ENCODE measurements around the gene CHADL.

The CHADL gene

DNA sequence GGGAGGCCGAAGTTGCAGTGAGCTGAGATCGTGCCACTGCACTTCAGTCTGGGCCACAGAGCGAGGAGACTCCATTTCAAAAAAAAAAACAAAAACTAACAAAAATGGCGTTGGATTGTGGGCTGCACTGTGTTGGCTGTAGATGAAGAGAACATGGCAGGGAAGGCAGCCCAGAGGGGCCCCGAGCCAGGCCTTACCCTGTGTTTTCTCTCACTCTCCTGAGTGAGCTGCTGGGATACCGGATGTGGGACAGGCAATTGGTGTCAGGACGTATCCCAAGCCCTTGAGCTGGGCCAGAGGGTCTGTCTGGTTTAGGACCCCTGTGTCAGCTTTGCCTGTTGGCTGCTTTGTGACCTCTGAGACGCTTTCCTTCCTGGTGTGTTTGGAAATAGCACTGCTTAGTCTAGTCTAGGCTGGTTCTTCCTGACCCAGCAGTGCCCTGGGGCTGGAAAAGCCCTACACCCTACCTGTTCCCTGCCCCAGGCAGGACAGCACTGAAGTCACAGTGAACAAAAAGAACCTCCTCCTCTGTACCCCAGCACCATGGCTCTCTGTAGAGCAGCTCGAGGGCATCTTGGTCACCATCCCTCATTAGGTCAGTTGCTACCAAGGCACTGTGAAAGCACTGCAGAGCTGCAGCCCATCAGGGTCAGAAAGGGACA lies 17.8 kb downstream of the CHADL start:
- Histone ChIP-seq H2BK12ac (ENCODE audit: low read length) (no peak overlapping the region), H2BK5ac (ENCODE audit: low read depth, low read length, poor library complexity) (peak overlapping the region; percentile 3), H4K12ac (ENCODE audit: low read depth, low read length) (no peak overlapping the region), H3K9ac (ENCODE audit: low read length) (no peak overlapping the region), H3K27ac (ENCODE audit: low read depth, low read length) (peak overlapping the region; percentile 54), H3K4me2 (ENCODE audit: low read length) (no peak overlapping the region), H2BK120ac (ENCODE audit: insufficient read depth, low read length, poor library complexity) (peak overlapping the region; percentile 2), H3K27me3 (ENCODE audit: insufficient read depth, low read length) (no peaks in the 10 kb centered on the region), H3K79me2 (ENCODE audit: control insufficient read depth, insufficient read depth, low read length, poor library complexity) (no peaks in the 10 kb centered on the region), H3K4me3 (ENCODE audit: low read depth, low read length) (no peak overlapping the region), H3K36me3 (ENCODE audit: control insufficient read depth in 1 of 2, insufficient read depth in 2 of 2, low read length in 2 of 2) (peaks cover 56 to 62% of the 10 kb centered on the region in 2 experiments), H3K14ac (ENCODE audit: low read length) (peak overlapping the region; percentile 6), H3K9me3 (ENCODE audit: insufficient read depth, low read depth, low read length) (peaks cover 6% of the 10 kb centered on the region), H4K8ac (ENCODE audit: low read depth, low read length) (peak overlapping the region; percentile 7), H3K4me1 (ENCODE audit: control insufficient read depth in 1 of 2, insufficient read depth in 2 of 2, low read length in 2 of 2) (peaks cover 13 to 15% of the 10 kb centered on the region in 2 experiments), H3K18ac (ENCODE audit: low read length) (no peak overlapping the region), H3K79me1 (ENCODE audit: low read length) (peaks cover 6% of the 10 kb centered on the region), H3K23ac (ENCODE audit: low read length) (no peak overlapping the region), H2AK5ac (ENCODE audit: low read length) (no peak overlapping the region), H4K91ac (ENCODE audit: low read depth, low read length) (peak overlapping the region; percentile 46), H3K4ac (ENCODE audit: low read depth, low read length) (no peak overlapping the region), H2AFZ (ENCODE audit: insufficient read depth, low read length, poor library complexity) (no peak overlapping the region)
- WGBS (ENCODE audit: extremely low coverage, insufficient coverage, insufficient read length): no CpG with 5 or more reads among the region's 9 CpGs
- peak; percentile 94 to 95 for DNase-seq

DNA sequence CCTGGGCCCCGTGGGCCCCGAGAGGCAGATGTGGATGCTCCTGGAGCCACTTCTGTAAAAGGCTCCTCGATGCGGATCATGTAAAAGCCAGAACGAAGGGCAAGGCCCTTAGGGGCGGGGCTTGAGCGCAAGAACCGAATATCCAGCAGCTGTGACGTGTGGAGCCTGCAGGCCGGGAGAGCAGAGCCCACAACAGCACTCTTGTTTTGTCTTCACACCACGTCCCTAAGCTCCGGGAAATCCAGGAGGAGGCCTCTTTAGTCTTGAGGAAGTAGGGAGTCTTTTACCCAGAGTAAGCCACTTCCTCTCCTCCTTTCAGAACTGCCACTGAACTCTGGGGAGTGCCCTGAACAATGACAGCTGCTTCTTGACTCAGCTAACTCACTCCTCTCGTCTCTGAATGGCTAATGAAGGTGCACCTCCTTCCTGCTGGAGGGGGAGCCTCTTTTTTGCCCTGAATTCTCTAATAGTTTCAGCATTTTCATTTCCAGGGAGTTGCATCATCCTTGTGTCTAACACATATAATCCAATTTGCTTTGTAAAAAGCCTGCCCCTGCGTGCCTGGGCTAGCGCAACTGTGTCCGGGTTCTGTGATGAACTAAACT lies 23.1 kb downstream of the CHADL start:
- peaks cover 25 to 44% of the 10 kb centered on the region in 2 experiments for H3K36me3 ChIP-seq (ENCODE audit: control insufficient read depth in 1 of 2, insufficient read depth in 2 of 2, low read length in 2 of 2)
- no peak overlapping the region for H2AK5ac ChIP-seq (ENCODE audit: low read length)
- H3K23ac ChIP-seq (ENCODE audit: low read length): no peak overlapping the region
- H3K4ac ChIP-seq (ENCODE audit: low read depth, low read length): no peak overlapping the region
- no peak overlapping the region for H3K27ac ChIP-seq (ENCODE audit: low read depth, low read length)
- no peak overlapping the region for H4K8ac ChIP-seq (ENCODE audit: low read depth, low read length)
- DNase-seq: peak in 1 of 2 donors; percentile 57
- WGBS (ENCODE audit: extremely low coverage, insufficient coverage, insufficient read length): no CpG with 5 or more reads among the region's 16 CpGs
- H3K14ac ChIP-seq (ENCODE audit: low read length): no peak overlapping the region
- H2AFZ ChIP-seq (ENCODE audit: insufficient read depth, low read length, poor library complexity): no peak overlapping the region
- H2BK120ac ChIP-seq (ENCODE audit: insufficient read depth, low read length, poor library complexity): no peak overlapping the region
- no peaks in the 10 kb centered on the region for H3K79me1 ChIP-seq (ENCODE audit: low read length)
- H2BK5ac ChIP-seq (ENCODE audit: low read depth, low read length, poor library complexity): no peak overlapping the region
- peaks cover 3 to 6% of the 10 kb centered on the region in 2 experiments for H3K4me1 ChIP-seq (ENCODE audit: control insufficient read depth in 1 of 2, insufficient read depth in 2 of 2, low read length in 2 of 2)
- H3K4me2 ChIP-seq (ENCODE audit: low read length): no peak overlapping the region
- H3K9ac ChIP-seq (ENCODE audit: low read length): no peak overlapping the region
- no peak overlapping the region for H3K18ac ChIP-seq (ENCODE audit: low read length)
- H4K91ac ChIP-seq (ENCODE audit: low read depth, low read length): no peak overlapping the region
- peaks cover 2% of the 10 kb centered on the region for H3K9me3 ChIP-seq (ENCODE audit: insufficient read depth, low read depth, low read length)
- no peaks in the 10 kb centered on the region for H3K27me3 ChIP-seq (ENCODE audit: insufficient read depth, low read length)
- H3K79me2 ChIP-seq (ENCODE audit: control insufficient read depth, insufficient read depth, low read length, poor library complexity): no peaks in the 10 kb centered on the region
- H3K4me3 ChIP-seq (ENCODE audit: low read depth, low read length): no peak overlapping the region
- H4K12ac ChIP-seq (ENCODE audit: low read depth, low read length): no peak overlapping the region
- H2BK12ac ChIP-seq (ENCODE audit: low read length): no peak overlapping the region

DNA sequence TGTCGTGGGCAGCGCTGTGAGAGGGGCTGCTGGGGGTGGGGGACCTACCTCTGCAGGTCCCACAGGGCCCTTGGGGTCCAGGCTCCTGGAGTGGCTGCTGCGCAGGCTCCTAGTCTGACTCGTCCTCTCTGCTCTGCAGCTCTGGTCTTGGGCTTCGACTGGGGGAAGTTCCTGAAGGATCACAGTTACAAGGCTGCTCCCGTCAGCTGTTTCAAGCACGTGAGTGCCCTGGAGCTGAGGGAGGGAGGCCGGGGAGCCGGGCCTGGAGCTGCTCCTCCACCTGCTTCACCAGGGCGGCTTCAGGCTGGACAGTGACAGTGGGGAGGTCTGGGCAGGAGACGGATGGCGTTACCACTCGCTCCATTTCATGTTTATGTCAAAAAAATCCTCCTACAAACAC lies 23.7 kb downstream of the CHADL start:
- Histone ChIP-seq H3K79me2 (ENCODE audit: control insufficient read depth, insufficient read depth, low read length, poor library complexity) (no peaks in the 10 kb centered on the region), H4K12ac (ENCODE audit: low read depth, low read length) (no peak overlapping the region), H2AK5ac (ENCODE audit: low read length) (no peak overlapping the region), H3K4me1 (ENCODE audit: control insufficient read depth in 1 of 2, insufficient read depth in 2 of 2, low read length in 2 of 2) (peaks cover 2 to 6% of the 10 kb centered on the region in 2 experiments), H3K27ac (ENCODE audit: low read depth, low read length) (no peak overlapping the region), H3K27me3 (ENCODE audit: insufficient read depth, low read length) (no peaks in the 10 kb centered on the region), H4K91ac (ENCODE audit: low read depth, low read length) (no peak overlapping the region), H3K18ac (ENCODE audit: low read length) (no peak overlapping the region), H3K4me3 (ENCODE audit: low read depth, low read length) (no peak overlapping the region), H2BK12ac (ENCODE audit: low read length) (no peak overlapping the region), H2BK120ac (ENCODE audit: insufficient read depth, low read length, poor library complexity) (no peak overlapping the region), H3K14ac (ENCODE audit: low read length) (no peak overlapping the region), H3K4me2 (ENCODE audit: low read length) (no peak overlapping the region), H3K79me1 (ENCODE audit: low read length) (no peaks in the 10 kb centered on the region), H3K4ac (ENCODE audit: low read depth, low read length) (no peak overlapping the region), H3K36me3 (ENCODE audit: control insufficient read depth in 1 of 2, insufficient read depth in 2 of 2, low read length in 2 of 2) (peaks cover 25 to 44% of the 10 kb centered on the region in 2 experiments), H3K9me3 (ENCODE audit: insufficient read depth, low read depth, low read length) (peaks cover 2% of the 10 kb centered on the region), H3K9ac (ENCODE audit: low read length) (no peak overlapping the region), H3K23ac (ENCODE audit: low read length) (no peak overlapping the region), H4K8ac (ENCODE audit: low read depth, low read length) (no peak overlapping the region), H2BK5ac (ENCODE audit: low read depth, low read length, poor library complexity) (no peak overlapping the region), H2AFZ (ENCODE audit: insufficient read depth, low read length, poor library complexity) (no peak overlapping the region)
- DNase-seq: no peak
- no CpG with 5 or more reads among the region's 13 CpGs for WGBS (ENCODE audit: extremely low coverage, insufficient coverage, insufficient read length)

DNA sequence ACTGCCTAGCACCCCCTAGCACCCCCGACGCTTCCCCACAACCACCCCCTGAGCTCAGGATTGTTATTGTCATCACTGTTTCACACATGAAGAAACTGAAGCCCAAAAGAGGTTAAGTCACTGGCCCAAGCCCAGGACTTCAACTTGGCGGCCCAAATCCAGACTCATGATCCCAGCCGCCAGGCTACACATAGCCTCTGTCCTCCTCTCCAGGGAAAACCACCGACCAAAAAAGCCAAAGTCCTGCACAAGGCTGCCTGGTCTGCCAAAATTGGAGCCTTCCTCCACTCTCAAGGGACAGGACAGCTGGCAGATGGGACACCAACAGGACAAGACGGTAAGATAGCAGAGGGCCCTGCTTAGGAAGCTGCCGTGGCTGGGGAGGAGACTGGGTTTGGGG lies 24.8 kb downstream of the CHADL start:
- Histone ChIP-seq H2AFZ (ENCODE audit: insufficient read depth, low read length, poor library complexity) (no peak overlapping the region), H3K4me2 (ENCODE audit: low read length) (no peak overlapping the region), H3K27ac (ENCODE audit: low read depth, low read length) (no peak overlapping the region), H3K79me1 (ENCODE audit: low read length) (no peaks in the 10 kb centered on the region), H3K9ac (ENCODE audit: low read length) (no peak overlapping the region), H3K18ac (ENCODE audit: low read length) (no peak overlapping the region), H3K23ac (ENCODE audit: low read length) (no peak overlapping the region), H2BK12ac (ENCODE audit: low read length) (no peak overlapping the region), H3K27me3 (ENCODE audit: insufficient read depth, low read length) (no peaks in the 10 kb centered on the region), H2BK120ac (ENCODE audit: insufficient read depth, low read length, poor library complexity) (no peak overlapping the region), H3K79me2 (ENCODE audit: control insufficient read depth, insufficient read depth, low read length, poor library complexity) (no peaks in the 10 kb centered on the region), H4K8ac (ENCODE audit: low read depth, low read length) (no peak overlapping the region), H3K9me3 (ENCODE audit: insufficient read depth, low read depth, low read length) (peaks cover 2% of the 10 kb centered on the region), H2BK5ac (ENCODE audit: low read depth, low read length, poor library complexity) (no peak overlapping the region), H3K4me1 (ENCODE audit: control insufficient read depth in 1 of 2, insufficient read depth in 2 of 2, low read length in 2 of 2) (peaks cover 2 to 6% of the 10 kb centered on the region in 2 experiments), H3K4me3 (ENCODE audit: low read depth, low read length) (no peak overlapping the region), H3K4ac (ENCODE audit: low read depth, low read length) (no peak overlapping the region), H3K36me3 (ENCODE audit: control insufficient read depth in 1 of 2, insufficient read depth in 2 of 2, low read length in 2 of 2) (peaks cover 21 to 41% of the 10 kb centered on the region in 2 experiments), H4K12ac (ENCODE audit: low read depth, low read length) (no peak overlapping the region), H2AK5ac (ENCODE audit: low read length) (no peak overlapping the region), H4K91ac (ENCODE audit: low read depth, low read length) (no peak overlapping the region), H3K14ac (ENCODE audit: low read length) (no peak overlapping the region)
- DNase-seq: no peak
- no CpG with 5 or more reads among the region's 7 CpGs for WGBS (ENCODE audit: extremely low coverage, insufficient coverage, insufficient read length)
